Endothelial cell of umbilical vein (primary cell): ENCODE results near the gene ZBP1.

Source experiments
- GATA2 ChIP-seq: IDR thresholded peaks from 2 replicates; pipeline ENCODE4 v1.7.0; 2011; ENCODE audit warnings: low read depth, mild to moderate bottlenecking, moderate library complexity, mixed read lengths, low read length; ENCODE audit not compliant: insufficient read length, insufficient read depth
- JUN ChIP-seq: IDR thresholded peaks from 2 replicates; pipeline ENCODE4 v1.6.1; 2011; ENCODE audit warnings: borderline replicate concordance, low read depth; ENCODE audit not compliant: insufficient read length, insufficient read depth
- POLR2A ChIP-seq: IDR thresholded peaks from 2 replicates; pipeline ENCODE4 v1.6.1; 2012; ENCODE audit warnings: low read depth, mild to moderate bottlenecking, control low read depth, low read length
- POLR2AphosphoS5 ChIP-seq: IDR thresholded peaks from 2 replicates; pipeline ENCODE4 v1.6.1; 2012; ENCODE audit warnings: low read depth, mild to moderate bottlenecking, control low read depth, low read length, moderate library complexity; ENCODE audit not compliant: insufficient read depth
- TF ChIP-seq, protein P1 (sequence below), 2 donors: IDR thresholded peaks; 1 replicate in 1 of 2; 2 replicates in 1 of 2; pipeline ENCODE4 v1.5.1; 2011; ENCODE audit warnings: low read length in 2 of 2, mild to moderate bottlenecking in 2 of 2, moderate library complexity in 2 of 2, control low read depth in 1 of 2, inconsistent platforms in 1 of 2, low read depth in 1 of 2; ENCODE audit not compliant: insufficient read depth in 1 of 2; ENCODE audit errors: extremely low read depth in 1 of 2
- TF ChIP-seq, protein P2 (sequence below): IDR thresholded peaks from 2 replicates; pipeline ENCODE4 v1.6.1; 2011; ENCODE audit not compliant: insufficient read depth, insufficient read length

DNA sequence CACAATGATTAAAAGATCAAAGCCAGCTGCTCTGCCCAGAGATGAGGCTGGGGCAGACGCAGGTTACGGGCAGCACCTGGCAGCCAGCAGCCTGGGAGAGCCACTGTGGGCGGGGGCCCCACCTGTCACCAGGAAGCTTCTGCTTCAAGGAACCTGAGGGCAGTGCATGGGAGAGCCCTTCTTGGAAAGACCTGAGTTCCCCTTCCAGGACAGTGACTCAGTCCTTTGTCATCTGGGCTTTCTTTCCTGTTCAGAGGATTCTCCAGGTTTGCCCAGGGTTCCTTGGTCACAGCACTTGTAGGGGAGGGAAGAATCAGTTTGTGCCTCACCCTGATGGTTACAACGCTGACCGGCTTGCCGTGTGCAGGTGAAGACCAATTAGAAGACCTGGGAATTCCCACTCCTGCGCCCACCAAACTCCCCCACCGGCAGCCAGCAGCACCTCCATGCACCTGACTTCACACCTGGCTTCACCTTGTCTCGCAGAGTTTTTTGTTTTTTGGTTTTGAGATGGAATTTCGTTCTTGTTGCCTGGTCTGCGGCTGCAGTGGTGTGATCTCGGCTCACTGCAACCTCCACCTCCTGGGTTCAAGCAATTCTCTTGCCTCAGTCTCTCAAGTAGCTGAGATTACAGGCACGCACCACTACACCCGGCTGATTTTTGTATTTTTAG lies 2.0 kb downstream of the ZBP1 start:
- TF ChIP-seq, protein P1, sequence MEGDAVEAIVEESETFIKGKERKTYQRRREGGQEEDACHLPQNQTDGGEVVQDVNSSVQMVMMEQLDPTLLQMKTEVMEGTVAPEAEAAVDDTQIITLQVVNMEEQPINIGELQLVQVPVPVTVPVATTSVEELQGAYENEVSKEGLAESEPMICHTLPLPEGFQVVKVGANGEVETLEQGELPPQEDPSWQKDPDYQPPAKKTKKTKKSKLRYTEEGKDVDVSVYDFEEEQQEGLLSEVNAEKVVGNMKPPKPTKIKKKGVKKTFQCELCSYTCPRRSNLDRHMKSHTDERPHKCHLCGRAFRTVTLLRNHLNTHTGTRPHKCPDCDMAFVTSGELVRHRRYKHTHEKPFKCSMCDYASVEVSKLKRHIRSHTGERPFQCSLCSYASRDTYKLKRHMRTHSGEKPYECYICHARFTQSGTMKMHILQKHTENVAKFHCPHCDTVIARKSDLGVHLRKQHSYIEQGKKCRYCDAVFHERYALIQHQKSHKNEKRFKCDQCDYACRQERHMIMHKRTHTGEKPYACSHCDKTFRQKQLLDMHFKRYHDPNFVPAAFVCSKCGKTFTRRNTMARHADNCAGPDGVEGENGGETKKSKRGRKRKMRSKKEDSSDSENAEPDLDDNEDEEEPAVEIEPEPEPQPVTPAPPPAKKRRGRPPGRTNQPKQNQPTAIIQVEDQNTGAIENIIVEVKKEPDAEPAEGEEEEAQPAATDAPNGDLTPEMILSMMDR (IDR thresholded peaks at IDR 0.05; ENCODE audit: extremely low read depth in 1 of 2, insufficient read depth in 1 of 2, low read depth in 1 of 2, low read length in 2 of 2) = no peak
- TF ChIP-seq POLR2AphosphoS5 (no peak), POLR2A (no peak), GATA2 (no peak), JUN (no peak)
- TF ChIP-seq, protein P2, sequence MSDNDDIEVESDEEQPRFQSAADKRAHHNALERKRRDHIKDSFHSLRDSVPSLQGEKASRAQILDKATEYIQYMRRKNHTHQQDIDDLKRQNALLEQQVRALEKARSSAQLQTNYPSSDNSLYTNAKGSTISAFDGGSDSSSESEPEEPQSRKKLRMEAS = no peak
